ENCODE measurements around the gene PCGF6.

DNA sequence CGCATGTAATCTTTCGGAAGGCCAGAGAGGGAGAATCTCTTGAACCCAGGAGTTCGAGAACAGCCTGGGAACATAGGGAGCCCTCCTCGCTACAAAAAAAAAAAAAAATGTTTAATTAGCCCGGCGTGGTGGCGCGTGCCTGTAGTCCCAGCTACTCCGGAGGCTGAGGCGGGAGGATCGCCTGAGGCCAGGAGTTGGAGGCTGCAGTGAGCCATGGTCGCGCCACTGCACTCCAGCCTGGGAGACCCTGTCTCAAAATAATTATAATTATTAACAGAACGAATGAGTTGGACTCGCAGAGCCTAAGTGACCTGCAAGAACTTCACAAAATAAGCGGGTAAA, 794 bp downstream of the PCGF6 start:
- TF ChIP-seq, protein P1, sequence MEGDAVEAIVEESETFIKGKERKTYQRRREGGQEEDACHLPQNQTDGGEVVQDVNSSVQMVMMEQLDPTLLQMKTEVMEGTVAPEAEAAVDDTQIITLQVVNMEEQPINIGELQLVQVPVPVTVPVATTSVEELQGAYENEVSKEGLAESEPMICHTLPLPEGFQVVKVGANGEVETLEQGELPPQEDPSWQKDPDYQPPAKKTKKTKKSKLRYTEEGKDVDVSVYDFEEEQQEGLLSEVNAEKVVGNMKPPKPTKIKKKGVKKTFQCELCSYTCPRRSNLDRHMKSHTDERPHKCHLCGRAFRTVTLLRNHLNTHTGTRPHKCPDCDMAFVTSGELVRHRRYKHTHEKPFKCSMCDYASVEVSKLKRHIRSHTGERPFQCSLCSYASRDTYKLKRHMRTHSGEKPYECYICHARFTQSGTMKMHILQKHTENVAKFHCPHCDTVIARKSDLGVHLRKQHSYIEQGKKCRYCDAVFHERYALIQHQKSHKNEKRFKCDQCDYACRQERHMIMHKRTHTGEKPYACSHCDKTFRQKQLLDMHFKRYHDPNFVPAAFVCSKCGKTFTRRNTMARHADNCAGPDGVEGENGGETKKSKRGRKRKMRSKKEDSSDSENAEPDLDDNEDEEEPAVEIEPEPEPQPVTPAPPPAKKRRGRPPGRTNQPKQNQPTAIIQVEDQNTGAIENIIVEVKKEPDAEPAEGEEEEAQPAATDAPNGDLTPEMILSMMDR (IDR thresholded peaks at IDR 0.05): no peak
- no peak for TF ChIP-seq POLR2A (IDR thresholded peaks at IDR 0.05)
